GM12873 (cell line): Measurements from ENCODE around the gene MAP1S.
A peak's percentile ranks its signal among the peaks of the same experiment; 100 is the strongest.

ENCODE experiments used
- TF ChIP-seq, protein P1 (sequence below): IDR thresholded peaks from 2 replicates; pipeline ENCODE4 v1.5.1; 2012; ENCODE audit warnings: low read depth, mild to moderate bottlenecking, moderate library complexity, low read length, control low read depth; ENCODE audit not compliant: insufficient read depth; ENCODE audit errors: missing control alignments

MAP1S gene

DNA sequence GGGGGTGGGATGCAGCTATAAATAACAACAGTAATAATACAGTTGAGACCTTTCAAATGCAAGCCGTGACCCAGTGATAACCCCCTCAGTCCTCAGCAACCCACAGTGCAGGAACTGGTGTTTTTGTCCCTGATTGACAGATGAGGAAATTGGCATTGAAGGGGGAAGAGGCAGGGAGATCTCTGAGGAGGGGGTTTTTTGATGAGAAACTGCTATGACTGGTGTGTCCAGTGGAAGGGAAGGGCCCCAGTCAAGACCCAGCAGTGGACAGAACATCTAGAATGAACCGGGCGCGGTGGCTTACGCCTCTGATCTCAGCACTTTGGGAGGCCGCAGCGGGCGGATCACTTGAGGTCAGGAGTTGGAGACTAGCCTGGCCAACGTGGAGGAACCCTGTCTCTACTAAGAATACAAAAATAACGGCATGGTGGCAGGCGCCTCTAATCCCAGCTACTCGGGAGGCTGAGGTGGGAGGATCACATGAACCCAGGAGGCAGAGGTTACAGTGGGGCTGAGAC is 1.9 kb downstream of the MAP1S start:
- TF ChIP-seq, protein P1, sequence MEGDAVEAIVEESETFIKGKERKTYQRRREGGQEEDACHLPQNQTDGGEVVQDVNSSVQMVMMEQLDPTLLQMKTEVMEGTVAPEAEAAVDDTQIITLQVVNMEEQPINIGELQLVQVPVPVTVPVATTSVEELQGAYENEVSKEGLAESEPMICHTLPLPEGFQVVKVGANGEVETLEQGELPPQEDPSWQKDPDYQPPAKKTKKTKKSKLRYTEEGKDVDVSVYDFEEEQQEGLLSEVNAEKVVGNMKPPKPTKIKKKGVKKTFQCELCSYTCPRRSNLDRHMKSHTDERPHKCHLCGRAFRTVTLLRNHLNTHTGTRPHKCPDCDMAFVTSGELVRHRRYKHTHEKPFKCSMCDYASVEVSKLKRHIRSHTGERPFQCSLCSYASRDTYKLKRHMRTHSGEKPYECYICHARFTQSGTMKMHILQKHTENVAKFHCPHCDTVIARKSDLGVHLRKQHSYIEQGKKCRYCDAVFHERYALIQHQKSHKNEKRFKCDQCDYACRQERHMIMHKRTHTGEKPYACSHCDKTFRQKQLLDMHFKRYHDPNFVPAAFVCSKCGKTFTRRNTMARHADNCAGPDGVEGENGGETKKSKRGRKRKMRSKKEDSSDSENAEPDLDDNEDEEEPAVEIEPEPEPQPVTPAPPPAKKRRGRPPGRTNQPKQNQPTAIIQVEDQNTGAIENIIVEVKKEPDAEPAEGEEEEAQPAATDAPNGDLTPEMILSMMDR: no peak

GRCh38 chr19:17721821-17722220 is 2.5 kb downstream of the MAP1S start:
- TF ChIP-seq, protein P1: no peak

DNA sequence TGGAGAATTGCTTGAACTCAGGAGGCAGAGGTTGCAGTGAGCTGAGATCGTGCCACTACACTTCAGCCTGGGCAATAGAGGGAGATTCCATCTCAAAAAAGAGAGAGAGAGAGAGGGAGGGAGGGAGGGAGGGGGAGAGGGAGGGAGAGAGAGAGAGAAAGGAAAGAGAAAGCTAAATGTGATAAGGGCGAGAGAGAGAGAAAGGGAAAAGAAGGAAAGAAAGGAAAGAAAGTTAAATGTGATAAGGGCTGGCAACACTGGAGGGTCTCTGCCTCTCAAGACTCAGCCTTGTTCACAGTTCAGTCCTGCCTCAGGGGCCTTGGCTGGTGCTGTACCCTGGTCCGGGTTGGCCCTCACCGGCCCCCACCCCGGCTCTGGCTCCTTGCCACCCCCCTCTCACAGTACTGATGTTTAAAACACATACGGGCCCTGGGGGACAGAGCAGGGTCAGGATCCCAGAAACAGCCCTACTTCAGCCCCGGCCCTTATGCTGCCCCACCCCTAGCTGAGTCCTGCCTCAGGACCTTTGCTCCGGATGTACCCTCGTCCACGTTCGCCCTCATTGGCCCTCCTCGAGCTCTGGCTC is 3.5 kb downstream of the MAP1S start:
- TF ChIP-seq, protein P1: no peak

- TF ChIP-seq, protein P1: no peak
Measured at GRCh38 chr19:17724655-17725054, 5.4 kb downstream of the MAP1S start.

DNA sequence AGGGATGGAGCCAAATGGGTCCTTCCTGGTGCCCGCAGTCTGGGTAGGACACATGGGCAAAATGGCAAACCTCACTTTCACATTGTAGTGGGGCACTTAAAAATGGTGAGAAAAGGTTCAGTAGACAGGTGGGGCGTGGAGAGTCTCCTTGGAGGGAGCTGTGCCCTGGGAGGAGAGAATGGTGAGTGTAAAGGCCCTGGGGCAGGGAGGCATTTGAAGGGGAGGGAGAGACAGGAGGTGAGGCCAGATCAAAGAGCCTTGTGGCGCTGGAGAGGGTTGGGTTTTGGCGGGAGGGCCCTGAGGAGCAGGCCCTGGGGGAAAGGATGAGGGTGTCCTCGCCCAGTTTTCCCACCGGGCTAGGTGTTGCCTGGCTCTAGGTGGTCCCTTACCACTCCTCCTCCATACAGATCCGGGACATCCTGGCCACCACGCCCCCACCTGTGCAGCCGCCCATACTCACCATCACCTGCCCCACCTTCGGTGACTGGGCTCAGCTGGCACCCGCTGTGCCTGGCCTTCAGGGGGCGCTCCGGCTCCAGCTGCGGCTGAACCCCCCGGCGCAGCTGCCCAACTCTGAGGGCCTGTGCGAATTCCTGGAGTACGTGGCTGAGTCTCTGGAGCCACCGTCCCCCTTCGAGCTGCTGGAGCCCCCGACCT is 6.3 kb downstream of the MAP1S start:
- TF ChIP-seq, protein P1: peak; percentile 64

DNA sequence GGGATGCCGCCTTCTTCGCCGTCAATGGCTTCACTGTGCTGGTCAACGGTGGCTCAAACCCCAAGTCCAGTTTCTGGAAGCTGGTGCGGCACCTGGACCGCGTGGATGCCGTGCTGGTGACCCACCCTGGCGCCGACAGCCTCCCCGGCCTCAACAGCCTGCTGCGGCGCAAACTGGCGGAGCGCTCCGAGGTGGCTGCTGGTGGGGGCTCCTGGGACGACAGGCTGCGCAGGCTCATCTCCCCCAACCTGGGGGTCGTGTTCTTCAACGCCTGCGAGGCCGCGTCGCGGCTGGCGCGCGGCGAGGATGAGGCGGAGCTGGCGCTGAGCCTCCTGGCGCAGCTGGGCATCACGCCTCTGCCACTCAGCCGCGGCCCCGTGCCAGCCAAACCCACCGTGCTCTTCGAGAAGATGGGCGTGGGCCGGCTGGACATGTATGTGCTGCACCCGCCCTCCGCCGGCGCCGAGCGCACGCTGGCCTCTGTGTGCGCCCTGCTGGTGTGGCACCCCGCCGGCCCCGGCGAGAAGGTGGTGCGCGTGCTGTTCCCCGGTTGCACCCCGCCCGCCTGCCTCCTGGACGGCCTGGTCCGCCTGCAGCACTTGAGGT is 7.0 kb downstream of the MAP1S start:
- TF ChIP-seq, protein P1: no peak
